Raji (cell line): ENCODE measurements around the gene JAK2.

Experiments
- POLR2A ChIP-seq: IDR thresholded peaks from 2 replicates; pipeline ENCODE4 v1.6.1; 2011; ENCODE audit warnings: low read depth, low read length, control low read depth; ENCODE audit not compliant: insufficient read depth

JAK2 gene

GRCh38 chr9:4997631-4998030 lies 12.6 kb downstream of the JAK2 start:
- no peak for TF ChIP-seq POLR2A

- TF ChIP-seq POLR2A: no peak
Measured at GRCh38 chr9:5002811-5003210, 17.7 kb downstream of the JAK2 start.

- no peak for TF ChIP-seq POLR2A
Measured at GRCh38 chr9:5004481-5004880, 19.4 kb downstream of the JAK2 start.

GRCh38 chr9:5008202-5008601 lies 23.1 kb downstream of the JAK2 start:
- TF ChIP-seq POLR2A: no peak

GRCh38 chr9:5013374-5013773 lies 28.3 kb downstream of the JAK2 start:
- no peak for TF ChIP-seq POLR2A

GRCh38 chr9:5015934-5016333 lies 30.9 kb downstream of the JAK2 start:
- TF ChIP-seq POLR2A: no peak

GRCh38 chr9:5025416-5025815 lies 40.3 kb downstream of the JAK2 start:
- TF ChIP-seq POLR2A: no peak

GRCh38 chr9:5040730-5041389 lies 55.8 kb downstream of the JAK2 start:
- no peak for TF ChIP-seq POLR2A

GRCh38 chr9:5041390-5042115 lies 56.5 kb downstream of the JAK2 start:
- no peak for TF ChIP-seq POLR2A

- no peak for TF ChIP-seq POLR2A
Measured at GRCh38 chr9:5042661-5043178, 57.6 kb downstream of the JAK2 start.

GRCh38 chr9:5043381-5043780 lies 58.3 kb downstream of the JAK2 start:
- TF ChIP-seq POLR2A: no peak

- TF ChIP-seq POLR2A: no peak
Measured at GRCh38 chr9:5044160-5044559, 59.1 kb downstream of the JAK2 start.

- no peak for TF ChIP-seq POLR2A
Measured at GRCh38 chr9:5052838-5053237, 67.8 kb downstream of the JAK2 start.

- no peak for TF ChIP-seq POLR2A
Measured at GRCh38 chr9:5062631-5063030, 77.6 kb downstream of the JAK2 start.

GRCh38 chr9:5072871-5073270 lies 87.8 kb downstream of the JAK2 start:
- no peak for TF ChIP-seq POLR2A

- TF ChIP-seq POLR2A: no peak
Measured at GRCh38 chr9:5073701-5074100, 88.6 kb downstream of the JAK2 start.

GRCh38 chr9:5085993-5086392 lies 100.9 kb downstream of the JAK2 start:
- no peak for TF ChIP-seq POLR2A

GRCh38 chr9:5089737-5090136 lies 104.7 kb downstream of the JAK2 start:
- TF ChIP-seq POLR2A: no peak
